Left lung (tissue), 14 donors: ENCODE data around the gene SNCA. TPM values are rescaled to one million over a fixed set of nuclear protein-coding genes. Genes with fewer than 3 reads are reported as not detected.

Experiments used
- ATAC-seq: fragments of 200-7000 bp; cut with Tn5 transposase; one replicate; pipeline ENCODE4 v1.9.1; 2020; ENCODE audit warnings: moderate library complexity
- DNase-seq, 4 donors: peaks; one replicate each; pipeline ENCODE4 v3.0.0-alpha.2; 2013 to 2020
- H3K27ac ChIP-seq, 2 donors: fragments of 200-600 bp; sonication (generic) in 1 of 2; one replicate each; pipeline versions ENCODE4 v1.5.0 to v1.8.0; 2020 to 2021
- H3K27me3 ChIP-seq, 2 donors: fragments of 200-600 bp; sonication (generic) in 1 of 2; one replicate each; pipeline versions ENCODE4 v1.5.0 to v1.8.0; 2020 to 2021
- H3K36me3 ChIP-seq, 2 donors: fragments of 200-600 bp; sonication (generic) in 1 of 2; one replicate each; pipeline versions ENCODE4 v1.5.0 to v1.8.0; 2020 to 2021
- H3K4me1 ChIP-seq, 2 donors: fragments of 200-600 bp; one replicate each; pipeline ENCODE4 v1.8.0; 2021
- H3K4me3 ChIP-seq, 2 donors: fragments of 200-600 bp; sonication (generic) in 1 of 2; one replicate each; pipeline versions ENCODE4 v1.5.0 to v1.8.0; 2020 to 2021; ENCODE audit warnings: mild to moderate bottlenecking in 1 of 2
- H3K9me3 ChIP-seq, 2 donors: fragments of 200-600 bp; sonication (generic) in 1 of 2; one replicate each; pipeline versions ENCODE4 v1.5.0 to v1.8.0; 2020 to 2021
- intact Hi-C, 2 donors: fragments of 100-400 bp; cut with DNase I; formaldehyde crosslinking; loops; one replicate each; pipeline versions ENCODE4 v1.11.2 to v1.14.2; 2022
- long read RNA-seq, 12 donors: library from polyadenylated mRNA in 2 of 12; unstranded in 2 of 12; transcript quantifications; one replicate each; pipeline ENCODE4 v2.0.0 and lab custom pipeline, GENCODE V29; 2019 to 2026
- polyA plus RNA-seq, 6 donors: library from polyadenylated mRNA; unstranded; fragments of 120-200 nt; gene quantifications; one replicate each; pipeline ENCODE4 v1.2.1, GENCODE V29; 2013; ENCODE audit not compliant: insufficient read length in 6 of 6
- total RNA-seq, 2 donors: library from RNA; stranded (reverse); fragmentation: NEBNext Ultra II Directional; extraction: Animal tissue kit (Norgen Biotek cat#: 25700); gene quantifications; one replicate each; pipeline ENCODE4 v1.2.1, GENCODE V29; 2021
- TF ChIP-seq, protein P1 (sequence below), 2 donors: fragments of 200-600 bp; sonication (generic) in 1 of 2; IDR thresholded peaks; one replicate each; pipeline versions ENCODE4 v1.5.0 to v1.8.0; 2021; ENCODE audit warnings: antibody characterized with exemption in 2 of 2
- donor health status: DM: no; HTN: yes; CAD: no.
- donor health status: DM: no; HTN: no; CAD: no.

The SNCA gene
- total RNA-seq (10 to 100 TPM in 1 of 2 donors, 1 to 10 TPM in 1; 6.6 to 19.7 TPM), polyA plus RNA-seq (10 to 100 TPM; 41.2 to 75.7 (median 55.1) TPM)
- long read RNA-seq, donor 1, transcript SNCA-203 (6 exons, 1,420 nt): minor isoform, 13 of 157 reads
- long read RNA-seq, donor 1, transcript SNCA-205 (6 exons, 1,290 nt): major isoform, 112 of 157 reads
- long read RNA-seq, donor 1, partial matches to known transcripts: 31 of 157 reads
- long read RNA-seq, donor 1, other reads (novel, unspliced or antisense): 0 of 157 reads
- long read RNA-seq, donor 2, transcript SNCA-205 (6 exons, 1,290 nt): major isoform, 33 of 43 reads
- long read RNA-seq, donor 2, partial matches to known transcripts: 5 of 43 reads
- long read RNA-seq, donor 2, other reads (novel, unspliced or antisense): 0 of 43 reads
- long read RNA-seq, donor 3, transcript SNCA-205 (6 exons, 1,290 nt): major isoform, 20 of 27 reads
- long read RNA-seq, donor 3, transcript SNCA-203 (6 exons, 1,420 nt): minor isoform, 5 of 27 reads
- long read RNA-seq, donor 3, partial matches to known transcripts: 0 of 27 reads
- long read RNA-seq, donor 3, other reads (novel, unspliced or antisense): 0 of 27 reads
- long read RNA-seq, donor 4, transcript SNCA-205 (6 exons, 1,290 nt): major isoform, 6 of 9 reads
- long read RNA-seq, donor 4, partial matches to known transcripts: 2 of 9 reads
- long read RNA-seq, donor 4, other reads (novel, unspliced or antisense): 0 of 9 reads
- long read RNA-seq, donor 5, transcript SNCA-205 (6 exons, 1,290 nt): major isoform, 18 of 18 reads
- long read RNA-seq, donor 5, partial matches to known transcripts: 0 of 18 reads
- long read RNA-seq, donor 5, other reads (novel, unspliced or antisense): 0 of 18 reads
- long read RNA-seq, donor 6, transcript SNCA-205 (6 exons, 1,290 nt): major isoform, 16 of 18 reads
- long read RNA-seq, donor 6, partial matches to known transcripts: 0 of 18 reads
- long read RNA-seq, donor 6, other reads (novel, unspliced or antisense): 0 of 18 reads
- long read RNA-seq, donor 7, transcript SNCA-205 (6 exons, 1,290 nt): major isoform, 10 of 12 reads
- long read RNA-seq, donor 7, partial matches to known transcripts: 0 of 12 reads
- long read RNA-seq, donor 7, other reads (novel, unspliced or antisense): 0 of 12 reads
- long read RNA-seq, donor 8, transcript SNCA-205 (6 exons, 1,290 nt): major isoform, 25 of 26 reads
- long read RNA-seq, donor 8, partial matches to known transcripts: 0 of 26 reads
- long read RNA-seq, donor 8, other reads (novel, unspliced or antisense): 0 of 26 reads
- long read RNA-seq, donor 9: 0 reads
- long read RNA-seq, donor 10, partial matches to known transcripts: 0 of 5 reads
- long read RNA-seq, donor 10, other reads (novel, unspliced or antisense): 1 of 5 reads
- long read RNA-seq, donor 11, transcript SNCA-205 (6 exons, 1,290 nt): major isoform, 28 of 72 reads
- long read RNA-seq, donor 11, transcript SNCA-203 (6 exons, 1,420 nt): minor isoform, 26 of 72 reads
- long read RNA-seq, donor 11, partial matches to known transcripts: 11 of 72 reads
- long read RNA-seq, donor 11, other reads (novel, unspliced or antisense): 0 of 72 reads
- long read RNA-seq, donor 12, transcript SNCA-205 (6 exons, 1,290 nt): major isoform, 19 of 28 reads
- long read RNA-seq, donor 12, transcript SNCA-203 (6 exons, 1,420 nt): minor isoform, 9 of 28 reads
- long read RNA-seq, donor 12, partial matches to known transcripts: 0 of 28 reads
- long read RNA-seq, donor 12, other reads (novel, unspliced or antisense): 0 of 28 reads

DNA sequence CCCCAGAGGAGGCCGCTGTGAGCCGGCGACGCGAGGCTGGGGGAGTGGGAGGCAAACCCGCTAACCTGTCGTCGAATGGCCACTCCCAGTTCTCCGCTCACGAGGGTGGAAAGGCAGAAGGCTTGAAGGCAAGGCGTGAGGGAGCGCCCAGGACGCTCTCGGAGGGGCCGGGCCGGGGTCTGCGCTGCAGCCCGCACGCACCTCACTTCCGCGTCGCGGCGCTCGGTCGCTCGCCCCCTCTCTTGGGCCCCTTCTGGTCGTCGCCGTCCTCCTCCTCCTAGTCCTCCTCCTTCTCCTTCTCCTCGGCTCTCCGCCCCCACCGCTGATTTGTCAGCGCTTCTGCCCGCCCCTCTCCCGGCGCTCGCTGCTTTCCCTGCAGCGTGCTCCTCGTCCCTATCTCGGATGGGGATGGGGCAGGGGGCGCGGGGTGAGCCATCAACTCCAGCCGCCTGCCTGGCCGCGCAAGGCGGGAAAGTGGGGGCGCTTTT is at the start of gene SNCA:
Gene SNCA, minus strand, starts transcription at position 265 of the 488 bp plus-strand sequence. CDS start 1,494 bp downstream, outside the sequence.
- H3K9me3 ChIP-seq: no peaks in the 10 kb centered on the region
- DNase-seq: peak; percentile 73 to 91 (median 88)
- ATAC-seq: peak; percentile 92

DNA sequence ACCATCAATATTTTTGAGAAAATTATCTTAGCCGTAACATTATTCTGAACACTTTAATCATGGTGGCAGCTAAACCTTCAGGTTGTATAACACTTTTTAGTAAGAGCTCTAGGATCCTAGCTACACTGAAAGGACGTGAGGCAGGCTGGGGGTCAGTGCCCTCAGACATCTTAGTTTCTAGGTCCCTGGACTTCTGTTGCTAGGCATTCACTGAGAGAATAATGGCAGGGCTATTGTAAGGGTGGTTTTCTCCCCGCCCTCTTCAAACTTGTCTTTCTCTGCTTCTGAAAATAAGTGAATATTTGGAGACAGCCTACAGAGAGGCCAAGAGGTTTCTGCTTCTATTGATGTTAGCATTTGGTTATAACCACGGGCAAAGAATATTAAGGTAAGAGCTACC is 42.3 kb upstream of the SNCA start:
- H3K36me3 ChIP-seq: no peaks in the 10 kb centered on the region
- no peak for ATAC-seq
- TF ChIP-seq, protein P1, sequence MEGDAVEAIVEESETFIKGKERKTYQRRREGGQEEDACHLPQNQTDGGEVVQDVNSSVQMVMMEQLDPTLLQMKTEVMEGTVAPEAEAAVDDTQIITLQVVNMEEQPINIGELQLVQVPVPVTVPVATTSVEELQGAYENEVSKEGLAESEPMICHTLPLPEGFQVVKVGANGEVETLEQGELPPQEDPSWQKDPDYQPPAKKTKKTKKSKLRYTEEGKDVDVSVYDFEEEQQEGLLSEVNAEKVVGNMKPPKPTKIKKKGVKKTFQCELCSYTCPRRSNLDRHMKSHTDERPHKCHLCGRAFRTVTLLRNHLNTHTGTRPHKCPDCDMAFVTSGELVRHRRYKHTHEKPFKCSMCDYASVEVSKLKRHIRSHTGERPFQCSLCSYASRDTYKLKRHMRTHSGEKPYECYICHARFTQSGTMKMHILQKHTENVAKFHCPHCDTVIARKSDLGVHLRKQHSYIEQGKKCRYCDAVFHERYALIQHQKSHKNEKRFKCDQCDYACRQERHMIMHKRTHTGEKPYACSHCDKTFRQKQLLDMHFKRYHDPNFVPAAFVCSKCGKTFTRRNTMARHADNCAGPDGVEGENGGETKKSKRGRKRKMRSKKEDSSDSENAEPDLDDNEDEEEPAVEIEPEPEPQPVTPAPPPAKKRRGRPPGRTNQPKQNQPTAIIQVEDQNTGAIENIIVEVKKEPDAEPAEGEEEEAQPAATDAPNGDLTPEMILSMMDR (IDR thresholded peaks at IDR 0.05): no peak

More for the DNA sequence above, at the start of gene SNCA:
- H3K27me3 ChIP-seq: peaks cover 33 to 44% of the 10 kb centered on the region in 2 donors
- H3K4me3 ChIP-seq: peak within 1 kb of the TSS; percentile 51 to 63
- TF ChIP-seq, protein P1 (IDR thresholded peaks at IDR 0.05): no peak
- peak within 1 kb of the TSS; percentile 13 to 20 for H3K27ac ChIP-seq
- H3K36me3 ChIP-seq: no peaks in the 10 kb centered on the region
- peaks cover 5 to 8% of the 10 kb centered on the region in 2 donors for H3K4me1 ChIP-seq
- intact Hi-C loops: no loop called here

GRCh38 chr4:89878611-89879010 is 41.6 kb upstream of the SNCA start:
- Histone ChIP-seq H3K9me3 (no peaks in the 10 kb centered on the region), H3K4me3 (no peak overlapping the region), H3K4me1 (no peaks in the 10 kb centered on the region), H3K27me3 (no peaks in the 10 kb centered on the region), H3K27ac (no peak overlapping the region), H3K36me3 (no peaks in the 10 kb centered on the region)
- intact Hi-C loops: loop anchor here in 1 of 2 donors (10.0 kb wide), 1 partner anchor 214 kb away; no protein-coding TSS in a partner anchor
- DNase-seq (no peak), ATAC-seq (no peak)
- TF ChIP-seq, protein P1 (IDR thresholded peaks at IDR 0.05): no peak

More for the DNA sequence above, 42.3 kb upstream of the SNCA start:
- Histone ChIP-seq H3K27me3 (no peaks in the 10 kb centered on the region), H3K4me3 (no peak overlapping the region), H3K4me1 (no peaks in the 10 kb centered on the region), H3K9me3 (no peaks in the 10 kb centered on the region), H3K27ac (no peak overlapping the region)
- DNase-seq: no peak
- intact Hi-C loops: loop anchor here in 1 of 2 donors (10.0 kb wide), 1 partner anchor 214 kb away; no protein-coding TSS in a partner anchor

GRCh38 chr4:89876548-89876947 is 39.6 kb upstream of the SNCA start:
- Histone ChIP-seq H3K4me3 (no peak overlapping the region), H3K9me3 (no peaks in the 10 kb centered on the region), H3K4me1 (no peaks in the 10 kb centered on the region), H3K36me3 (no peaks in the 10 kb centered on the region), H3K27ac (no peak overlapping the region), H3K27me3 (no peaks in the 10 kb centered on the region)
- intact Hi-C loops: loop anchor here in 1 of 2 donors (10.0 kb wide), 1 partner anchor 212 kb away; no protein-coding TSS in a partner anchor
- DNase-seq (no peak), ATAC-seq (no peak)
- TF ChIP-seq, protein P1 (IDR thresholded peaks at IDR 0.05): no peak
